Stimulated activated CD8-positive, alpha-beta memory T cell treated with anti-CD3 and anti-CD28 coated beads, Interleukin-12 subunit alpha, Interleukin-12 subunit beta, amount 100 ng/mL, for 24 hours (primary cell): ENCODE measurements around the gene RAPSN.

Experiments
- DNase-seq: peaks from one replicate; pipeline ENCODE4 v3.0.0-alpha.2; 2020; ENCODE audit errors: extremely low read depth

The RAPSN gene

GRCh38 chr11:47408598-47409439 lies 40.1 kb downstream of the RAPSN start:
- no peak for DNase-seq

DNA sequence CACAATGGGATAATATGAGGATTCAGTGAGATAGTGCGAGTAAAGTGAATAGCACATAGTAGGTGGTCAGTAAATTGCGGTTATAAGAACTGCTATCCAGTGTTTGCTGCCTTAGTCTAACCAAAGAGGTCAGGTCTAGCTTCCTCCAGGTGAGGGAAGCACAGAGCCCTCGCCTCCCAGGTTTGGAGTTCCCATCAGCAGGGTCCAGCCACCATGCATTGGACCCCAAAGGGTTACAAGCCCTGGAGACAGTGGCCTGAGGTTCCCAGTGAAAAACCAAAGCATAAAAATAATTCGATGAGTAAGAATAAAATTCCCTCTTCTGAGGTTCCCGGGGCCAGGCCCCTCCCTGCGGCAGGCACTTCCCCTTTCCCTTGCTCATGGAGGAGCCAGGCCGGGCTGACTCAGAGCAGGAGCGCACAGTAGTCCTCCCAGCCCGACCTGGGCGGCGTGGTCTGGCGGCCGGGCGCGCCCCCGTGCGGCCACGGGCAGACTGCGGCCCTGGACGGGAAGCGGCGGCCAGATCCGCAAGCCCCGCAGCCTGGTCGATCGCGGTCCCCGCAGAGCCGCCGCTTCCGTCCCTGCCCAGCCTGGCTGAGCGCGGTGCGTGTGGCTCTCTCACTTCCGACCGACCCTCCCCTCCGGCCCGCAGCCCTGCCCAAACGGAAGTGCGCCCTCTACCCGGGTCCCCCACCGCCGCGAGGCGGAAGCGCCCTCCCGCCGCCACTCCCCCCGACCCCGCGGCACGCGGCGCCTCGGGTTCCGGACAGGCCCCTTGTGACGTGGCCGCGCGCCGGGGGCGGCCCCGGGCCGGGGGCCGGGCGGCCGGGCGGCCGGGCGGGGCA lies 41.0 kb downstream of the RAPSN start, which contains the start of gene SLC39A13:
Gene SLC39A13, plus strand, starts transcription at position 845 of the 845 bp plus-strand sequence. CDS start 1,505 bp downstream, outside the sequence.
- DNase-seq: peak; percentile 80

- DNase-seq: no peak
Measured at GRCh38 chr11:47406896-47407745, 41.8 kb downstream of the RAPSN start.

DNA sequence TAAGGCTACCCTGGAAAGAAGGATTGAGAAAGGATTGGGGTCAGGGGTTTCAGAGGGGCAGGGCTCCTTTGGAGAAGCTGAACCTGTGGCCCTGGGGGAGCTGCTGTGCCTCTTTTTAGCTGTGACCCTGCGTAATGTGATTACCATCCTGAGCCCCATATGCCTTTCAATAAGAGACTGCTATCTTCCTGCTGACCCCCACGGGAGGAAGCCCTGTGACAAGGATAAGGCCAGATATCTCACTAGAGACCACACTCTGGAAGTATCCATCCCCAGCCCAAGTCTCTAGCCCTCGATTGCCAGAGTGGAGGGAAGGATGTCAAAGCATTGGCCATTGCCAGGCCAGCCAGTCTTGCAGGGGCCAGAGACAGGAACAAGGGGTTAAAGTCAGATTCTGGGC lies 45.4 kb downstream of the RAPSN start:
- DNase-seq: no peak

- DNase-seq: no peak
Measured at GRCh38 chr11:47403135-47403534, 45.8 kb downstream of the RAPSN start.

DNA sequence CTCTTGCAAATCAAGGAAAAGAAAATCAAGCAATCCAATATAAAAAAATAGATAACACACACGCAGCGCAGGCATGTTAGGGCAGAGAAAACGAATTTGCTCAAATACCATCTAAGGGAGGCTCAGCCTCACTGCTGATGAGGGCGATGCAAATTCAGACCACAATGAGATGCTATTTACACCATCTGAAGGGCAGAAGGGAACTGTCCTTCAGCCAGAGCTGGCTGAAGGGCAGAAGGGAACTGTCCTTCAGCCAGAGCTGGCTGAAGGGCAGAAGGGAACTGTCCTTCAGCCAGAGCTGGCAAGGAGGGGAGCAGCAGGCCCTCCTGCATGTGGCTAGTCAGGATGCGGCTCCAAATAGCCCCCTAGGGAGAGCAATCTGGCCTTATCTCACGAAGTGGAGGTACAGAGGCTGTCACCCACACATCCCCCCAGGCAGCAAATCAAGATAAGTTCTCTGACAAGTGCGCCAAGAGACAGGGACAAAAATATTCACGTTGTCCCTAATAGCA lies 48.1 kb downstream of the RAPSN start:
- DNase-seq: no peak

GRCh38 chr11:47399860-47400767 lies 48.8 kb downstream of the RAPSN start:
- no peak for DNase-seq

DNA sequence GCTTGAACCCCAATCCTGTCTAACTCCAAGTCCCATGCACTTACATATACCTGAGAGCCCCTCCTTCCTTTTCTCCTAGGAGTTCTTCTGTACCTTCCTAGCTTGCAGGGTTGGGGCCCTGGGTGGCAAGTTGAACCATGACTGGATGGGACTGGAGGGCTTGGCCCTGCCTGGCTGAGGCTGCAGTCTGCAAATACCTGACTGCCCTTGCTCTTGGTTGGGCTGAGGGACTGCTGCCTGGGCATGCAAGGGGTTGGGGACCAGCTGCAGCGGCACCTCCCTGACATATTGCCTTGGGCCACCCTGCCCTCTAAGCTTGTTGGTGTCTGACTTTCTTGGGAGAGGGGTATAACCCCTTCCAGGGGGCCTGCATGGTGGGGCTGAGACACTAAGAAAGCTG lies 50.4 kb downstream of the RAPSN start:
- no peak for DNase-seq

DNA sequence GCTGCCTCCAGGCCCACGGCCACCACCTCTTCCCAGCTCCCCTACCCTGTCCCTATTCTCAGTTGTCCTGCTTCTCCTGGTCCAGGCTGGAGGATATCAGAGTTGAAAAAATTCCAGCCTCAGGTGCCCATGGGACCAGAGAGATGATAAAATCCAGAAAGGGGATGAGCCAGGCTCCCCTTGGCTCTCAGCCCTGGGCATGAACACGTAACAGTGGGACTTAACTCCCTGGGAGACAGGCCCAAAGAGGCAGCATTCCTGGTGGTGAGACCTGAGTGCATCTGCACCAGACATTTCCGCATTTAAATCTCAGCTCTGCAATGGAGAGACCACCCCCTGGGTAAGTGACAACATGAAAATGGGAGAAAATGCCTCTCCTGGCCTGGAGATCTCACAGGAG lies 50.9 kb downstream of the RAPSN start:
- DNase-seq: no peak

GRCh38 chr11:47396049-47396320 lies 53.0 kb downstream of the RAPSN start:
- no peak for DNase-seq

- no peak for DNase-seq
Measured at GRCh38 chr11:47395223-47396048, 53.5 kb downstream of the RAPSN start.

DNA sequence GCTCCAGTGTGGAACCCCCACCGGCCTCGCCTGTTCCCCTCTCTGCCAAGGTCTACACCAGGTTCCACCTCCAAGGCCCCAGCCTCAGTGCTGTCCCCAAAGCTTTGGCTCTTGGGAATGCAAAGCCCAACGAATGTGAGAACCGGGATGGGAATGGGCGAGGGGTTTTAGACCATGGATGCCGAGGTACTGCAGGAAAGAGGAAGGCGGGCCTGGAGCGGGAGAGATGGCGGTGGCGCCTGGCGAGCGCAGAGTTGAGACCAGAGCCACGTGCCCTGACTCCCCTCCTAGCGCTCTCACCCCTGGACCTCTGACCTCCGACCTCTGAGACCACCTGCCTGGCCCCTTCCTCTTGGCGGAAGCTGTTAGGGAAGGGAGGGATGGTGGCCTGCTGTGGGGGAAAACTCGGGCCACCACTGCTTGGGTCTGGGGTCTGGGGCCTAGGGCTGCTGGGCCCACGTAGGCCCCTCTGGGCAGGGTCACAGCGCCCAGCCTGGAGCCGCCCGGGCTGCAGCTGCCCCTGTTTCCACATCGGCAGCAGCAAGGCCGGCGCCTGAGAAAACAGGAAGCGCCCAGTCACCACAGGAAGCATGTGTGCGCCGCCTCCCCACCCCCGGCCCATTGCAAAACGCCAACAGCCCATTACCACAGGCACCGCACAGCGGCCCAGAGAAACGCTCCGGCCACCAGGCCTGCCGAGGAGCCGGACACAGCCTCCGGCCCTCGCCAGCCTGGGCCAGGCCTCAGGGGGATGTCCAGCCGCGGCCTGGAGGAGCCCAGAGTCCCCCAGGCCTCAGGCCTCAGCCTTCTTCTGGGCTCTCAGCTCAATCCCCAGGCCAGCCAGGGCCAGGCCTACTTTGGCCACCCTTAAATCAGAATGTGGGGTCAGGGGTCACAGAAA lies 54.4 kb downstream of the RAPSN start:
- no peak for DNase-seq

DNA sequence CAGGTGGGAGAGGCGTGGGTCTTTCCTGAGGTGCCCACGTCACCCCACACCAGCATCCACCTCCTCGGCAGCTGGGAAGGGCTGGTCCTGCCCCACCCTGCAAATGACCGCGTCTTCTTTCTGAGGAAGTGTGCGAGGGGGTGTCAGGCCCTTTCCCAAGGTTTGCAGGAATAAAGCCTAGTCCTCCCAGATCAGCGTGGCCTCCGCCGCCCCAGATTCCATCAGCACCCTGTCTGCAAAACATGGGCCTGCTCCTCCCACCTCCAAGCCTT lies 55.0 kb downstream of the RAPSN start:
- no peak for DNase-seq

GRCh38 chr11:47393163-47394049 lies 55.5 kb downstream of the RAPSN start:
- no peak for DNase-seq

- no peak for DNase-seq
Measured at GRCh38 chr11:47392546-47393162, 56.3 kb downstream of the RAPSN start.

DNA sequence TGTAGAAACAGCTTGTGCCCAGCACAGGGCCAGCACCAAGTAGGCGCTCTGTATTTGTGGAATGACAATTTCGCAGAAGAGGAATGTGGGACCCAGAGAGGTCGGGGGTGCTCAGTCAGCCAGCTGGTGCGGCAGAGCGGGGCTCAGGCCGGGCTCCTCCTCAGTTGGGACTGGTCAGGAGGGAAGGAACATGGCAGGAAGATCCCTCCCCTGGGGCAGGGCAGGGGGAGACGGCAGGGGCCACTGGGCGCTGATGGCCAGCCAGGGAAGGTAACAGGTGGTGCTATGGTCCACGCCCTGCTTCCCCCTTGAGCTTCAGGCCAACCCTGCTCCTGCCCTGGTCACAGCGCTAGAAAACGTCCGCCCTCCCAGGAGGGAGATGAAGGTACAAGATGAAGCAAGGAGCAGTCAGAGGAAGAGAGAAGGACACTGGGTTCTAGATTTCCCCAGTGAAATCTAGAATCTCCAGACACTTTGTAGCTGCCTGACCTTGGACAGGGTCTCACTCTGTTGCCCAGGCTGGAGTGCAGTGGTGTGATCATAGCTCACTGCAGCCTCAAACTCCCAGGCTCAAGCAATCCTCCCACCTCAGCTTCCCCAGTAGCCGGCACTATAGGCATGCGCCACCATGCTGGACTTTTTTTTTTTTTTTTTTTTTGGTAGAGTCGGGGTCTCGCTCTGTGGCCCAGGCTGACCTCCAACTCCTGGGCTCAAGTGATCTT lies 57.1 kb downstream of the RAPSN start:
- no peak for DNase-seq

DNA sequence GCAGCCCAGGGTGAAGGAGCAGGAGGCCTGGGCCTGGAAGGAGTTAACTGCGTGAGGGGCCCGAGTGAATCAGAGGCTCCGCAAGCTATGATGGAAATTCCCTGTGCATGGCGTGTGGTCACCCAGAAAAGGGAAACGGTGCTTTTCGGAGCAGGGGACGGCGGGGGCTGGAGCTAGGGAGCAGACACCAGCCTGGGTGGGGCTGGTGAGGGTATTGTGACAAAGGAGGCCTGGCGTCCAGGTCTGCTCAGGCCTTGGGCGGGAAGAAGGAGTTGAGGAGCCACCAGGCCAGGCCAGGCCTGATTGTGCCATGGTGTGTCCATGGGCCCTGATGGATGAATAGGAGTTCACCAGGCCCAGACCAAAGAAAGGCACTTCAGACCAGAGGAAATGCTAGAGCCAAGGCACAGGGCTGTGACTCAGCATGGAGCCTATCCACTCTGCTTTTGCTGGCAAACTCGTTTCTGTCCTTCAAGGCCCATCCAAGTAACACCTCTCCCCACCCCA lies 57.8 kb downstream of the RAPSN start:
- DNase-seq: no peak
